Memory B cell (primary cell): ENCODE measurements around the gene PPP1R3F.
A peak's percentile ranks its signal among the peaks of the same experiment; 100 is the strongest.
"Not testable (repeated sequence)": the region's sequence is repeated elsewhere in the genome, so short reads cannot be mapped to it uniquely, and the experiment has no call there.

Source experiments
- ATAC-seq: fragments of 150-1000 bp; cut with Tn5 transposase; 2 replicates; pipeline ENCODE4 v1.10.0; 2021; ENCODE audit warnings: low read depth, mild to moderate bottlenecking, moderate library complexity
- DNase-seq, 2 donors: peaks; one replicate each; pipeline ENCODE4 v3.0.0; 2022; ENCODE audit warnings: low spot score in 2 of 2
- H3K27ac Mint-ChIP-seq: one replicate; pipeline ENCODE4 v1.8.0; 2022; ENCODE audit warnings: mild to moderate bottlenecking, moderate library complexity, mixed read lengths
- H3K27me3 Mint-ChIP-seq: one replicate; pipeline ENCODE4 v1.8.0; 2022; ENCODE audit warnings: mixed read lengths
- H3K36me3 Mint-ChIP-seq: one replicate; pipeline ENCODE4 v1.8.0; 2022; ENCODE audit warnings: mild to moderate bottlenecking, mixed read lengths
- H3K4me1 Mint-ChIP-seq: one replicate; pipeline ENCODE4 v1.8.0; 2022; ENCODE audit warnings: mixed read lengths
- H3K4me3 Mint-ChIP-seq: one replicate; pipeline ENCODE4 v1.8.0; 2022; ENCODE audit warnings: mild to moderate bottlenecking, moderate library complexity, mixed read lengths
- H3K9me3 Mint-ChIP-seq: one replicate; pipeline ENCODE4 v1.8.0; 2022; ENCODE audit warnings: mixed read lengths

The PPP1R3F gene

GRCh38 chrX:49292400-49293362 lies 23.1 kb downstream of the PPP1R3F start:
- Mint-ChIP-seq H3K4me3 (no peak overlapping the region), H3K27ac (no peak overlapping the region)
- no peak for ATAC-seq

GRCh38 chrX:49299293-49299692 lies 29.7 kb downstream of the PPP1R3F start:
- not testable (repeated sequence) for H3K4me3 Mint-ChIP-seq, H3K27me3 Mint-ChIP-seq, H3K9me3 Mint-ChIP-seq, H3K4me1 Mint-ChIP-seq, H3K36me3 Mint-ChIP-seq, ATAC-seq, DNase-seq, H3K27ac Mint-ChIP-seq

More at GRCh38 chrX:49292400-49293362, 23.1 kb downstream of the PPP1R3F start:
- Mint-ChIP-seq H3K36me3 (no peaks in the 10 kb centered on the region), H3K9me3 (no peaks in the 10 kb centered on the region), H3K4me1 (peaks cover 6% of the 10 kb centered on the region), H3K27me3 (no peaks in the 10 kb centered on the region)
- no peak for DNase-seq

- H3K36me3 Mint-ChIP-seq: peaks cover 2% of the 10 kb centered on the region
- no peak overlapping the region for H3K27ac Mint-ChIP-seq
- no peaks in the 10 kb centered on the region for H3K9me3 Mint-ChIP-seq
- no peak overlapping the region for H3K4me3 Mint-ChIP-seq
- no peak for DNase-seq
- no peaks in the 10 kb centered on the region for H3K4me1 Mint-ChIP-seq
- H3K27me3 Mint-ChIP-seq: peaks cover 3% of the 10 kb centered on the region
- ATAC-seq: no peak
Measured at GRCh38 chrX:49300703-49301102, 31.1 kb downstream of the PPP1R3F start.

- Mint-ChIP-seq H3K27ac (no peak within 1 kb of the TSS), H3K27me3 (peaks cover 3% of the 10 kb centered on the region), H3K4me3 (no peak within 1 kb of the TSS), H3K36me3 (peaks cover 2% of the 10 kb centered on the region), H3K9me3 (no peaks in the 10 kb centered on the region), H3K4me1 (no peaks in the 10 kb centered on the region)
- no peak for DNase-seq
- ATAC-seq: no peak
Measured at GRCh38 chrX:49303346-49303745, 33.8 kb downstream of the PPP1R3F start, which contains the start of gene GAGE10. GAGE10 (plus strand) TSS chrX:49303646; CDS start chrX:49304860, 1,214 bp downstream.

GRCh38 chrX:49307775-49308174 lies 38.2 kb downstream of the PPP1R3F start:
- H3K27me3 Mint-ChIP-seq, H3K4me3 Mint-ChIP-seq, H3K9me3 Mint-ChIP-seq, DNase-seq, H3K36me3 Mint-ChIP-seq, H3K27ac Mint-ChIP-seq, ATAC-seq: not testable (repeated sequence)
- H3K4me1 Mint-ChIP-seq: peaks cover 14% of the 10 kb centered on the region

- Mint-ChIP-seq H3K4me3 (peak overlapping the region; percentile 83), H3K9me3 (peaks cover 3% of the 10 kb centered on the region), H3K27ac (peak overlapping the region; percentile 85), H3K4me1 (peaks cover 14% of the 10 kb centered on the region), H3K27me3 (no peaks in the 10 kb centered on the region), H3K36me3 (peaks cover 7% of the 10 kb centered on the region)
- ATAC-seq: no peak
- DNase-seq: no peak
Measured at GRCh38 chrX:49308604-49309269, 39.1 kb downstream of the PPP1R3F start.

GRCh38 chrX:49309401-49309981 lies 39.9 kb downstream of the PPP1R3F start:
- Mint-ChIP-seq H3K27me3 (no peaks in the 10 kb centered on the region), H3K36me3 (peaks cover 7% of the 10 kb centered on the region), H3K27ac (peak overlapping the region; percentile 85), H3K4me3 (peak overlapping the region; percentile 83), H3K9me3 (peaks cover 3% of the 10 kb centered on the region), H3K4me1 (peaks cover 14% of the 10 kb centered on the region)
- no peak for DNase-seq
- peak; percentile 44 for ATAC-seq

GRCh38 chrX:49310371-49310770 lies 40.8 kb downstream of the PPP1R3F start:
- Mint-ChIP-seq H3K9me3 (peaks cover 3% of the 10 kb centered on the region), H3K36me3 (peaks cover 7% of the 10 kb centered on the region), H3K4me1 (peaks cover 14% of the 10 kb centered on the region), H3K4me3 (no peak overlapping the region), H3K27me3 (no peaks in the 10 kb centered on the region), H3K27ac (peak overlapping the region; percentile 85)
- DNase-seq: no peak
- no peak for ATAC-seq

GRCh38 chrX:49312176-49312575 lies 42.6 kb downstream of the PPP1R3F start:
- Mint-ChIP-seq H3K4me3 (no peak overlapping the region), H3K9me3 (peaks cover 3% of the 10 kb centered on the region), H3K27me3 (no peaks in the 10 kb centered on the region), H3K36me3 (peaks cover 7% of the 10 kb centered on the region), H3K4me1 (peaks cover 14% of the 10 kb centered on the region), H3K27ac (no peak overlapping the region)
- DNase-seq (no peak), ATAC-seq (no peak)

- no peak for DNase-seq
- Mint-ChIP-seq H3K4me1 (no peaks in the 10 kb centered on the region), H3K27me3 (no peaks in the 10 kb centered on the region), H3K36me3 (no peaks in the 10 kb centered on the region), H3K4me3 (no peak overlapping the region), H3K9me3 (no peaks in the 10 kb centered on the region), H3K27ac (no peak overlapping the region)
- no peak for ATAC-seq
Measured at GRCh38 chrX:49316085-49316484, 46.5 kb downstream of the PPP1R3F start.

- not testable (repeated sequence) for ATAC-seq, H3K27ac Mint-ChIP-seq
Measured at GRCh38 chrX:49321737-49322136, 52.1 kb downstream of the PPP1R3F start, which contains the start of gene GAGE12J. GAGE12J (plus strand) TSS chrX:49322037; CDS start chrX:49323194, 1,157 bp downstream.

GRCh38 chrX:49322266-49322665 lies 52.7 kb downstream of the PPP1R3F start:
- H3K36me3 Mint-ChIP-seq, H3K4me1 Mint-ChIP-seq, H3K4me3 Mint-ChIP-seq, DNase-seq, H3K27ac Mint-ChIP-seq, H3K9me3 Mint-ChIP-seq, H3K27me3 Mint-ChIP-seq, ATAC-seq: not testable (repeated sequence)

More at GRCh38 chrX:49321737-49322136, 52.1 kb downstream of the PPP1R3F start, which contains the start of gene GAGE12J:
- not testable (repeated sequence) for H3K27me3 Mint-ChIP-seq, H3K4me3 Mint-ChIP-seq, H3K9me3 Mint-ChIP-seq, DNase-seq, H3K36me3 Mint-ChIP-seq, H3K4me1 Mint-ChIP-seq

- not testable (repeated sequence) for DNase-seq, ATAC-seq
Measured at GRCh38 chrX:49323735-49324134, 54.1 kb downstream of the PPP1R3F start.

GRCh38 chrX:49330421-49330820 lies 60.8 kb downstream of the PPP1R3F start:
- not testable (repeated sequence) for H3K36me3 Mint-ChIP-seq, H3K27ac Mint-ChIP-seq, ATAC-seq, H3K4me1 Mint-ChIP-seq, H3K4me3 Mint-ChIP-seq, H3K9me3 Mint-ChIP-seq, H3K27me3 Mint-ChIP-seq, DNase-seq

More at GRCh38 chrX:49323735-49324134, 54.1 kb downstream of the PPP1R3F start:
- not testable (repeated sequence) for H3K4me3 Mint-ChIP-seq, H3K9me3 Mint-ChIP-seq, H3K27me3 Mint-ChIP-seq, H3K4me1 Mint-ChIP-seq, H3K36me3 Mint-ChIP-seq, H3K27ac Mint-ChIP-seq
